H1 (cell line): ENCODE measurements around the gene VIT. TPM values are rescaled to one million over a fixed set of nuclear protein-coding genes. Genes with fewer than 3 reads are reported as not detected.

Experiments
- CTCF ChIA-PET: fragments of 300-600 bp; sonication (Branson Sonifier 250); formaldehyde crosslinking; loops from one replicate; lab custom pipeline; 2021; ENCODE audit not compliant: partially characterized antibody; lab: Charles Lee
- POLR2A ChIA-PET: fragments of 300-600 bp; sonication (Branson Sonifier 250); formaldehyde crosslinking; loops from one replicate; lab custom pipeline; 2021; ENCODE audit warnings: inconsistent platforms; ENCODE audit not compliant: partially characterized antibody; lab: Charles Lee
- DNase-seq, 2 experiments: peaks; one replicate each; pipeline versions ENCODE4 v3.0.0 to v3.0.0-alpha.2; 2010 to 2022; ENCODE audit warnings: low spot score in 2 of 2, low read depth in 1 of 2, mixed read lengths in 1 of 2
- FAIRE-seq: peaks from 2 replicates; lab custom pipeline; 2011; peaks lifted over from hg19 to GRCh38; lab: Jason Lieb, UNC
- H2AFZ ChIP-seq: 2 replicates; pipeline ENCODE4 v1.8.1; 2012; ENCODE audit warnings: low read length, inconsistent platforms
- H2AK5ac ChIP-seq: 2 replicates; pipeline ENCODE4 v1.6.1; 2013; ENCODE audit warnings: low read depth, low read length
- H2BK120ac ChIP-seq: replicated peaks from 2 replicates; pipeline ENCODE3; 2013; ENCODE audit warnings: low read depth, low read length, inconsistent platforms
- H2BK12ac ChIP-seq: 2 replicates; pipeline ENCODE4 v1.6.1; 2013; ENCODE audit warnings: low read depth, low read length
- H2BK15ac ChIP-seq: 2 replicates; pipeline ENCODE4 v1.6.1; 2013; ENCODE audit warnings: low read length
- H2BK20ac ChIP-seq: 2 replicates; pipeline ENCODE4 v1.6.1; 2013; ENCODE audit warnings: low read length
- H2BK5ac ChIP-seq: 2 replicates; pipeline ENCODE4 v1.6.1; 2013; ENCODE audit warnings: low read depth, low read length
- H3K14ac ChIP-seq: 2 replicates; pipeline ENCODE4 v1.6.1; 2013; ENCODE audit warnings: inconsistent platforms; ENCODE audit not compliant: insufficient read length
- H3K18ac ChIP-seq: 2 replicates; pipeline ENCODE4 v1.6.1; 2013; ENCODE audit warnings: low read length; ENCODE audit errors: extremely low read depth
- H3K23ac ChIP-seq: 2 replicates; pipeline ENCODE4 v1.6.1; 2013; ENCODE audit warnings: inconsistent platforms; ENCODE audit not compliant: insufficient read length
- H3K23me2 ChIP-seq: 2 replicates; pipeline ENCODE4 v1.6.1; 2013; ENCODE audit warnings: low read depth, low read length
- H3K27ac ChIP-seq: 2 replicates; pipeline ENCODE4 v1.6.1; 2011; ENCODE audit warnings: low read depth, low read length, inconsistent platforms
- H3K27me3 ChIP-seq, 4 experiments: replicated peaks in 1 of 4; 1 replicate in 1 of 4; 2 replicates in 3 of 4; pipeline versions ENCODE4 v1.6.1 to v1.8.1; 2011 to 2013; ENCODE audit warnings: low read length in 3 of 4, mild to moderate bottlenecking in 3 of 4, inconsistent platforms in 2 of 4, mixed read lengths in 2 of 4, moderate library complexity in 1 of 4; ENCODE audit not compliant: control insufficient read depth in 3 of 4, insufficient read depth in 3 of 4; ENCODE audit errors: extremely low read depth in 1 of 4
- H3K36me3 ChIP-seq, 4 experiments: 2 replicates each; pipeline versions ENCODE4 v1.6.1 to v1.8.1; 2011 to 2013; ENCODE audit warnings: mild to moderate bottlenecking in 4 of 4, low read length in 3 of 4, moderate library complexity in 2 of 4, control low read depth in 1 of 4, inconsistent platforms in 1 of 4; ENCODE audit not compliant: insufficient read depth in 4 of 4, control insufficient read depth in 2 of 4
- H3K4ac ChIP-seq: replicated peaks from 2 replicates; pipeline ENCODE3; 2013; ENCODE audit warnings: low read length, low read depth, mixed read lengths, inconsistent platforms; ENCODE audit not compliant: insufficient read length
- H3K4me1 ChIP-seq, 4 experiments: replicated peaks in 1 of 4; 1 replicate in 1 of 4; 2 replicates in 3 of 4; pipeline versions ENCODE4 v1.6.1 to v1.8.1; 2011 to 2013; ENCODE audit warnings: low read length in 3 of 4, inconsistent platforms in 2 of 4, mixed read lengths in 1 of 4; ENCODE audit not compliant: insufficient read depth in 4 of 4, control insufficient read depth in 3 of 4
- H3K4me2 ChIP-seq, 2 experiments: 2 replicates each; pipeline versions ENCODE4 v1.6.1 to v1.8.1; 2011 to 2013; ENCODE audit warnings: low read depth in 2 of 2, low read length in 2 of 2, control low read depth in 1 of 2, inconsistent platforms in 1 of 2, mild to moderate bottlenecking in 1 of 2; ENCODE audit not compliant: insufficient read depth in 1 of 2
- H3K4me3 ChIP-seq, 4 experiments: fragments of 200-600, 300-600 bp in 1 of 4; sonication (generic), shearing (Covaris generic), sonication (Bioruptor Twin) in 1 of 4; 2 replicates each; pipeline versions ENCODE4 v1.5.1 to v1.8.1; 2011 to 2016; ENCODE audit warnings: low read length in 4 of 4, low read depth in 3 of 4, control low read depth in 2 of 4, inconsistent platforms in 2 of 4, mild to moderate bottlenecking in 2 of 4, mixed read lengths in 1 of 4, moderate library complexity in 1 of 4; ENCODE audit not compliant: insufficient read depth in 2 of 4; ENCODE audit errors: extremely low read depth in 1 of 4
- H3K56ac ChIP-seq: replicated peaks from 2 replicates; pipeline ENCODE3; 2013; ENCODE audit warnings: low read depth, mild to moderate bottlenecking, mixed read lengths, low read length, inconsistent platforms; ENCODE audit not compliant: insufficient read length
- H3K79me1 ChIP-seq: 2 replicates; pipeline ENCODE4 v1.6.1; 2013; ENCODE audit warnings: low read depth, low read length, control low read depth
- H3K79me2 ChIP-seq, 2 experiments: 2 replicates each; pipeline versions ENCODE4 v1.6.1 to v1.8.1; 2012 to 2013; ENCODE audit warnings: low read length in 2 of 2, mild to moderate bottlenecking in 2 of 2, inconsistent platforms in 1 of 2; ENCODE audit not compliant: insufficient read depth in 2 of 2, control insufficient read depth in 1 of 2
- H3K9ac ChIP-seq, 4 experiments: replicated peaks in 1 of 4; 1 replicate in 1 of 4; 2 replicates in 3 of 4; pipeline versions ENCODE4 v1.6.1 to v1.8.1; 2011 to 2013; ENCODE audit warnings: low read depth in 3 of 4, low read length in 3 of 4, control low read depth in 2 of 4, mild to moderate bottlenecking in 2 of 4, moderate library complexity in 2 of 4, inconsistent platforms in 1 of 4; ENCODE audit errors: extremely low read depth in 1 of 4
- H3K9me3 ChIP-seq, 2 experiments: 2 replicates each; pipeline versions ENCODE4 v1.6.1 to v1.8.1; 2012 to 2013; ENCODE audit warnings: mild to moderate bottlenecking in 2 of 2, moderate library complexity in 2 of 2, control low read depth in 1 of 2, inconsistent platforms in 1 of 2, low read depth in 1 of 2, low read length in 1 of 2, mixed read lengths in 1 of 2; ENCODE audit not compliant: insufficient read depth in 2 of 2
- H4K20me1 ChIP-seq, 2 experiments: replicated peaks in 1 of 2; 2 replicates each; pipeline versions ENCODE3 to v1.8.1; 2011 to 2013; ENCODE audit warnings: inconsistent platforms in 2 of 2, low read length in 2 of 2, mild to moderate bottlenecking in 1 of 2; ENCODE audit not compliant: insufficient read depth in 2 of 2, control insufficient read depth in 1 of 2
- H4K5ac ChIP-seq: 2 replicates; pipeline ENCODE4 v1.6.1; 2013; ENCODE audit warnings: low read length, low read depth, mixed read lengths, inconsistent platforms; ENCODE audit not compliant: insufficient read length
- H4K8ac ChIP-seq: 2 replicates; pipeline ENCODE4 v1.8.0; 2013; ENCODE audit warnings: mild to moderate bottlenecking, moderate library complexity, low read length, inconsistent platforms; ENCODE audit not compliant: insufficient read depth; ENCODE audit errors: extremely low read depth
- H4K91ac ChIP-seq: replicated peaks from 2 replicates; pipeline ENCODE3; 2013; ENCODE audit warnings: low read length, mixed read lengths, inconsistent platforms; ENCODE audit not compliant: insufficient read length
- CTCF ChIP-seq, 3 experiments: IDR thresholded peaks; 1 replicate in 2 of 3; 2 replicates in 1 of 3; pipeline versions ENCODE4 v1.5.1 to v1.6.1; 2011; ENCODE audit warnings: low read length in 3 of 3, mild to moderate bottlenecking in 3 of 3, inconsistent platforms in 2 of 3, low read depth in 1 of 3, moderate library complexity in 1 of 3; ENCODE audit not compliant: insufficient read depth in 1 of 3; ENCODE audit errors: control extremely low read depth in 1 of 3
- TBP ChIP-seq: IDR thresholded peaks from 2 replicates; pipeline ENCODE4 v1.6.1; 2011; ENCODE audit warnings: low read depth, low read length, improper control_type of control experiment
- TEAD4 ChIP-seq: IDR thresholded peaks from 2 replicates; pipeline ENCODE4 v1.6.1; 2012; ENCODE audit warnings: low read depth, low read length, inconsistent platforms, mixed read lengths
- YY1 ChIP-seq: IDR thresholded peaks from 2 replicates; pipeline ENCODE4 v1.6.1; 2011; ENCODE audit warnings: low read depth, mild to moderate bottlenecking, low read length
- WGBS, 2 experiments: shearing (Covaris generic) in 1 of 2; methylation state at CpG; one replicate each; pipeline versions ENCODE4 v1.1.6 to v1.1.7; 2013 to 2015; ENCODE audit warnings: low lambda C conversion rate in 2 of 2, mixed read lengths in 2 of 2, inconsistent platforms in 1 of 2, low coverage in 1 of 2, missing lambda C conversion rate in 1 of 2; ENCODE audit not compliant: insufficient replicate concordance in 2 of 2, insufficient coverage in 1 of 2, insufficient read length in 1 of 2; ENCODE audit errors: extremely low coverage in 1 of 2, missing lambda C conversion rate in 1 of 2; 5-methylcytosine and 5-hydroxymethylcytosine counted together
- polyA plus RNA-seq, 7 experiments: library from polyadenylated mRNA; depleted of rRNA in 3 of 7; stranded (reverse) in 5 of 7; unstranded in 2 of 7; fragments of >200 nt in 5 of 7; fragments of 200-250 nt in 2 of 7; gene quantifications; 1 replicate in 5 of 7; 2 replicates in 1 of 7; 4 replicates in 1 of 7; pipeline versions ENCODE4 v1.2.1 to v1.2.3, GENCODE V29; 2011 to 2013; ENCODE audit warnings: missing spikeins in 2 of 7, mixed read lengths in 2 of 7
- total RNA-seq: library from RNA; stranded (reverse); fragmentation: NEBNext Ultra II Directional; extraction: Animal tissue kit (Norgen Biotek cat#: 25700); gene quantifications from 2 replicates; pipeline ENCODE4 v1.2.1, GENCODE V29; 2021

VIT gene
- total and polyA plus RNA-seq, 2 of the 8 experiments (the other 6 are each of a cell fraction or from before 2014, with no cell fraction given): 0.03 TPM; not detected in 1

DNA sequence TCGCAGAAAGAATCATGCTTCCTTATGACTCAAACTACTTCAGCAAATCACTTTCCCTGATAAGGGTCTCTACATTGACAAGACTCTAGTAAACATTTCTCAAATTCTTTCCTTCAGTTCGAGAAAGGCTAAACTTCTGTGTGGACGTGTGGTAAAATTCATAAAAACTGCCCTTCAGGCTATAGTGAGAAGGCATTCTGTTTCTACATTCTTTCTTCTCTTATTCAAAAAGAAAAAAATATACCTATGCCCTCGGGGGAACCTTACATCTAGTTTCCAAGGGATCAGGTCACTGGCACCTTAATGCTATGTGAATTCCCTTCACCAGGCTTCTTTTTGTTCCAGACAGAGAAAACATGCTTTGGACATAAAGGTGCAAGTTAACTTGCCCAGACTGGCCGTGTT, 4.9 kb downstream of the VIT start:
- no peak overlapping the region for H2BK12ac ChIP-seq
- H2BK120ac ChIP-seq: no peak overlapping the region
- no peak for TF ChIP-seq TBP
- 0 out of 4 replicates have a peak, but pooled peaks of 1 of the 3 experiments have one; percentile 2 for TF ChIP-seq CTCF (IDR thresholded peaks at IDR 0.05; ENCODE audit: control extremely low read depth in 1 of 3, insufficient read depth in 1 of 3, low read depth in 1 of 3, low read length in 3 of 3)
- 0 out of 2 replicates have a peak, but pooled peaks have one; percentile 27 for TF ChIP-seq TEAD4
- TF ChIP-seq YY1: no peak
- ChIA-PET CTCF (interaction anchor here (0.7 to 10.4 kb wide), 9 partner anchors 7 to 216 kb away, joined by 3 to 84 read pairs (median 5); no protein-coding TSS in a partner anchor), POLR2A (no interaction called here)
- H3K27me3 ChIP-seq: no peaks in the 10 kb centered on the region
- H3K79me1 ChIP-seq: no peaks in the 10 kb centered on the region
- no peaks in the 10 kb centered on the region for H4K20me1 ChIP-seq
- FAIRE-seq: no peak
- H3K9ac ChIP-seq: no peak overlapping the region
- 78% methylated on average over 5 of the region's 5 CpGs; no CpG with 5 or more reads in 1 of the 2 experiments for WGBS, 2 experiments
- DNase-seq: peak in 1 of 2 experiments; percentile 14
- H4K5ac ChIP-seq: no peak overlapping the region
- no peak overlapping the region for H2AK5ac ChIP-seq
- H3K23me2 ChIP-seq: no peaks in the 10 kb centered on the region; the same call in 1 of the 2 replicates
- no peak overlapping the region for H3K18ac ChIP-seq
- H3K36me3 ChIP-seq: no peaks in the 10 kb centered on the region
- no peak overlapping the region for H3K14ac ChIP-seq
- H3K4me1 ChIP-seq: peaks cover 0 to 3% (median 0%) of the 10 kb centered on the region in 4 experiments; a peak in 1 of 7 replicates
- H2BK5ac ChIP-seq: no peak overlapping the region
- H3K23ac ChIP-seq: no peak overlapping the region
- no peak overlapping the region for H3K4me2 ChIP-seq
- no peak overlapping the region for H3K56ac ChIP-seq
- H3K9me3 ChIP-seq: no peaks in the 10 kb centered on the region
- H4K91ac ChIP-seq: no peak overlapping the region
- no peak overlapping the region for H3K4me3 ChIP-seq
- H2BK20ac ChIP-seq: no peak overlapping the region
- H2AFZ ChIP-seq: peak overlapping the region; percentile 85; the same call in 1 of the 2 replicates
- H3K79me2 ChIP-seq: no peaks in the 10 kb centered on the region
- no peak overlapping the region for H4K8ac ChIP-seq
- no peak overlapping the region for H3K4ac ChIP-seq
- H3K27ac ChIP-seq: no peak overlapping the region
- H2BK15ac ChIP-seq: no peak overlapping the region
